Stomach (tissue), 4 donors: ENCODE data around the gene CHST12.

Source experiments
- EP300 ChIP-seq: sonication (generic); formaldehyde crosslinking; IDR thresholded peaks from one replicate; pipeline ENCODE4 v1.6.1; 2017; ENCODE audit warnings: antibody characterized with exemption
- POLR2AphosphoS5 ChIP-seq, 3 donors: sonication (generic); formaldehyde crosslinking; IDR thresholded peaks; one replicate each; pipeline ENCODE4 v1.6.1; 2016; ENCODE audit warnings: antibody characterized with exemption in 3 of 3
- TF ChIP-seq, protein P1 (sequence below), 7 experiments: fragments of 450-650 bp in 4 of 7; fragments of 200-600 bp in 3 of 7; sonication (generic) in 3 of 7; IDR thresholded peaks; one replicate each; pipeline ENCODE4 v1.5.1; 2016 to 2019; ENCODE audit warnings: antibody characterized with exemption in 7 of 7, control low read depth in 2 of 7, mild to moderate bottlenecking in 1 of 7

GRCh38 chr7:2412587-2413201, 9.3 kb downstream of the CHST12 start:
- TF ChIP-seq, protein P1, sequence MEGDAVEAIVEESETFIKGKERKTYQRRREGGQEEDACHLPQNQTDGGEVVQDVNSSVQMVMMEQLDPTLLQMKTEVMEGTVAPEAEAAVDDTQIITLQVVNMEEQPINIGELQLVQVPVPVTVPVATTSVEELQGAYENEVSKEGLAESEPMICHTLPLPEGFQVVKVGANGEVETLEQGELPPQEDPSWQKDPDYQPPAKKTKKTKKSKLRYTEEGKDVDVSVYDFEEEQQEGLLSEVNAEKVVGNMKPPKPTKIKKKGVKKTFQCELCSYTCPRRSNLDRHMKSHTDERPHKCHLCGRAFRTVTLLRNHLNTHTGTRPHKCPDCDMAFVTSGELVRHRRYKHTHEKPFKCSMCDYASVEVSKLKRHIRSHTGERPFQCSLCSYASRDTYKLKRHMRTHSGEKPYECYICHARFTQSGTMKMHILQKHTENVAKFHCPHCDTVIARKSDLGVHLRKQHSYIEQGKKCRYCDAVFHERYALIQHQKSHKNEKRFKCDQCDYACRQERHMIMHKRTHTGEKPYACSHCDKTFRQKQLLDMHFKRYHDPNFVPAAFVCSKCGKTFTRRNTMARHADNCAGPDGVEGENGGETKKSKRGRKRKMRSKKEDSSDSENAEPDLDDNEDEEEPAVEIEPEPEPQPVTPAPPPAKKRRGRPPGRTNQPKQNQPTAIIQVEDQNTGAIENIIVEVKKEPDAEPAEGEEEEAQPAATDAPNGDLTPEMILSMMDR (IDR thresholded peaks at IDR 0.05) = no peak
- TF ChIP-seq EP300 (no peak), POLR2AphosphoS5 (IDR thresholded peaks at IDR 0.05) (no peak)
